HG03565 (cell line): ENCODE data around the gene TFCP2L1.
"Not testable (repeated sequence)": the region's sequence is repeated elsewhere in the genome, so short reads cannot be mapped to it uniquely, and the experiment has no call there.

ENCODE experiments used
- ATAC-seq: cut with Tn5 transposase; IDR thresholded peaks from one replicate; pipeline ENCODE4 v1.9.1; 2021; ENCODE audit warnings: mild to moderate bottlenecking, moderate library complexity; ENCODE audit not compliant: unreplicated experiment

TFCP2L1 gene

DNA sequence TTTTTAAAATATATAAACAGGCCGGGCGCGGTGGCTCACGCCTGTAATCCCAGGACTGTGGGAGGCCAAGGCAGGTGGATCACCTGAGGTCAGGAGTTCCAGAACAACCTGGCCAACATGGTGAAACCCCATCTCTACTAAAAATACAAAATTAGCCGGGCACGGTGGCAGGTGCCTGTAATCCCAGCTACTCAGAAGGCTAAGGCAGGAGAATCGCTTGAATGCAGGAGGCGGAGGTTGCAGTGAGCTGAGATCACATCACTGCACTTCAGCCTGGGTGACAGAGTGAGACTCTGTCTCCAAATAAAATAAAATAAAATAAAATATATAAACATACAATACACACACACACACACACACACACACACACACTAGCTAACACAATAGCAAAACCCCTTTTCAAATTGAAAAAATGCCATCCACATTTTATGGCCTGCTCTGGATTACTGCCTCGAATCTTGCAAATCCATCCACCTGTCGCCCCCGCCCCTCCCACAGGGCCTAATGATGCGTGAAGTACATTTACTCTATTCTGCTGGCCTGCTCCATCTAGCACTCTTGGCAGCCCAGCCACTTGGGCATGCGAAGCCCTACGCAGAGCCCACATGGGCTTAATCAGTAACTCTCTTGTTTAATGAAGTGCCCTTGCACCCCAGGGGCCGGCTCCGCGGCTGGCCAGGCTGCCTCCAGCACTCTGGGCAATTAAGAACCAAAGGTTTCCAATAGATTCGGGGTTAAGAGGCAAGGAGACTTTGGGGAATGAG lies 57.4 kb downstream of the TFCP2L1 start:
- ATAC-seq = not testable (repeated sequence)

DNA sequence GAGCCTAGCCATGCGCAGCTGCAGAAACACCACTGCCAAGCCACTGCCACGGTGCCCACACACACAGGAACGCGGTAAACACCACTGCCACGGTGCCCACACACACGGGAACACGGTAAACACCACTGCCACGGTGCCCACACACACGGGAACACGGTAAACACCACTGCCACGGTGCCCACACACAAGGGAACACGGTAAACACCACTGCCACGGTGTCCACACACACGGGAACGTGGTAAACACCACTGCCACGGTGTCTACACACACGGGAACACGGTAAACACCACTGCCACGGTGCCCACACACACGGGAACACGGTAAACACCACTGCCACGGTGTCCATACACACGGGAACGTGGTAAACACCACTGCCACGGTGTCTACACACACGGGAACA lies 59.3 kb downstream of the TFCP2L1 start:
- not testable (repeated sequence) for ATAC-seq

DNA sequence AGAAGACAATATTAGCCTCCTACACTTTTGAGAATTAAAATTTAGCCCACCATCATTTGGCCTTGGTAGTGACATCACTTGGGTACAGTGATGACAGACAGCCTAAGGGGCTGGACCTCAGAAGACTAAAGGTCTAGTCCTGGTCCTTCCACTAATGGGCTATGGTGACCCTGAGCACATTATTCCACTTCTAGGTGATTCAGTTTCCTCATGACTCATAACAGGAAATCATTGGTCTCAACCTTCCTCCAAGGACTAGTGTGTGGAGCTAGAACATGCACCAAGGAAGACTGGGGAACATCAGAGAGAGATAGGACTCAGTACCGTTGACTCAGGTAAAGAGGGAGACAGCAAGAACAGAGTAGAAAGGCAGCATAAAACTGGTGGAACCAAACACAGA lies 64.0 kb downstream of the TFCP2L1 start:
- ATAC-seq = no peak

DNA sequence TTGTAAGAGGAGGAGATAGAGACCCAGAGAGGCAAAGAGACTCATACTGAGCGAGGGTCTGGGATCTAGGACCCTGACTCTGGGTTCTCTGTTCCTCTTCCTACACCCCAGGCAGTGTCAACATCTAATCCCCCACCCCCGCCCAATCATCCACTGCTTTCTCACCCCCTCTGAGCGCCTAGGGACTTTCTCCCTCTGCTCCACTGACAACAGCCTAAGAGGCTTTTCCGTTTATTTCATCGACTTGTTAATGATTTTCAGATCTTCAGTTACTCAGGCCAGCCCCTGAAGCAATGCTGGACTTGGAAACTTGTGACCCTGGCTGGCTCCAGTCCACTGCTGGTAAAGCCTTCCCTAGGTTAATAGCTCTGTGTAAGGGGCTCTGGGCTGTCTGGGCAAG lies 65.1 kb downstream of the TFCP2L1 start:
- ATAC-seq = no peak

DNA sequence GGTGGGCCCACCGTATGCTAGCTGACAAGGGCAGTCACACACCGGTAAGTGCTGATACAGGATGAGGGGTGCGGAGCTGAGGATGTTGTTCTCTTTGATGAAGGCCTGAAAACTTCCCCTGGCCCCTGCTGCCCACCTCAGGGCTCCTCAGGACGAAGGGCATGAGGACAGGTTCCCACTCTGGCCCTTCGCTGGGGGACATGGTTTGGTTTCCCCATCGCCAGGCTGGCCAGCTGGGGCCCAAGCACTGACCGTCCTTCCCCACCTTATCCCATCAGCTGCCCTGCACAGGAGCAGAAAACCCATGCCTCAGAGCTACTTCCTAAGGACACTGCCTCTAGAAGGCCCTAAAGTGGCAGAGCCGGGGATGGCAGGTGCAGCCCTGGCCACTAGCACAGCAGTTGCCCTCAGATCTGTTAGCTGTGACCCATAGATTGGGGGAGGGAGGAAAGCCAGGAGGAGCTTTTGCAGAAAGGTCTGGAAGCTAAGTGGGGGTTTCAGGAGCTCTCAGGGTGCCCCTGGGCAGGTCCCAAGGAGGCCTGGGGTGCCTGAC lies 66.5 kb downstream of the TFCP2L1 start:
- ATAC-seq = no peak

DNA sequence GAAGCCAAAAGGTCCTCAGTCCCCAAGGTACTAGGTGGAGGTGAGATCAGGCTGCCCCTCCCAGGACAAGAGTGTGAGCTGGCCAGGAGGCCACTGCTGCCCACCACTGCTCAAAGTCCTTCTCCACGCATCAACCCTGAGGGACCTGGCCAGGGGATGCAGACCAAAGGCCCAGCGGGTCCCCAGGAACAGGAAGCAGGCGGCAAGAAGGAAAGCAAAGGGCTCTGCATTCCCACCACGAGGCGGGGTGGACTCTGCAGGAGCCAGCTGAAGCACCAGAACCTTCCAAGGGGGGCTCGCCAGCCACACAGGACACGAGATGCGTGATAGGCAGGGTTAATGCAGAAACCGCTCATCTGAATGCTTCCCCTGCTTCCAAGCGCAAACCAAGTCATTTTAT lies 67.4 kb downstream of the TFCP2L1 start:
- ATAC-seq = no peak

DNA sequence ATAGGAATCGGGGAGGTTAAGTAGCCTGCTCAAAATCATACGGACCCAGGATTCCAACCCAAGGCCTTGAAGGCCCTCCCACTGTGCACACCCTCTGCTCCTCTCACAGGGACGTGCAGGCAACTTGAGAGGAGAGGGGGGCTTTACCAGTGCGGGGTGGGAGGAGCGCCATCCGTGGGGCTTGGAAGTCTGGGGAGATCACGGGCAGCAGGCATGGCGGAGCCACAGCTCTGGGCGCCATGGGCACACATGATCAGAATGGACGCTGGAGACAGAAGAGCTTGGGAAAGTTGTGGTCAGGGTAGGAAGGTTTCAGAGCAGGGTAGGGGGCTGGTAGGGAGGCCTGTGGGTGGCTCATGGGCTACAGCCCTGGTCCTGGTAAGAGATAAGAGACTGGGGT lies 70.7 kb downstream of the TFCP2L1 start:
- ATAC-seq = no peak

DNA sequence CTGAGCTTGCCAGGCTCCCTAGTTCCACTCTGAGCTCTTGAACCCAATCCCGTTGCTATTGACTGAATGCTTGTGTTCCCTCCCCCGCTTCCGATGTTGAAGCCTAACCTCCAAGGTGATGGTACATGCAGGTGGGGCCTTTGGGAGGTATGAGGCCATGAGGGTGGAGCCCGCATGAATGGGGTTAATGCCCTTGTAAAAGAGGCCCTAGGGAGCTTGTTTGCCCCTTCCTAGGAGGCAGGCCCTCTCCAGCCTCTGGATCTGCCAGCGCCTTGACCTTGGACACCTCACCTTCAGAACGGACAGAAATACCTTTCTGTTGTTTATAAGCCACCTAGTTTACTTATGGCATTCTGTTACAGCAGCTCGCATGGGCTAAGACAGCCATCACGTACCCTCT lies 71.6 kb downstream of the TFCP2L1 start:
- ATAC-seq = no peak

DNA sequence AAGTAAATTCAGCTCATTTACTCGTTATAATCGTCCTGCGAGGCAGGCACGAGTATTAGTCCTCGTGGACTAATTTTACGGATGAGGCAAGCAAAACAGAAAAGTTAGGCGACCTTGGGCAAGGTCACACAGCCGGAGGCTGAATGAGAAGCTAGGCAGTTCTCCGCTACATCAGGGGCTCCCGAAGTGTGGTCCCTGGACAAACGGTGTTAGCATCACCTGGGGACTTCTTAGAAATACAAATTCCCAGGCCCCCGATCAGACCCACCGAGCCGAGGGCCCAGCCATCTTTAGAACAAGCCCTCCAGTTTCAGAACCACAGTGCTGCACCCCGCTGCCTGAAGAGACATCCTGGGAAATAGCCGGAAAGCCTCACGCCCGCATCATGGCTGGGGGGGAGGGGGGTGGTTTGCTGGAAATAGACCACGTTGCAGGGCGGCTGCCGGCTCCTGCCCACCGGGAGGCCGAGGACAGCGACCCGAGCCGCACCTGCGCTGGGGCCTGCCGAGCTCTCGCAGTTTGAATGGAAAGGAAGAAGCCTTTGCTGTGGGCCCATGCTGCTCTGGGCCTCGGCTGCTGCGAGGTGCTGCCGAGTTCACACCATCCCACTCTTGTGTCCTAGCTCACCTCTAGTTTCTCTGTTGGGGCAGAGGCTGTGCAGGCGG lies 72.2 kb downstream of the TFCP2L1 start:
- no peak for ATAC-seq

DNA sequence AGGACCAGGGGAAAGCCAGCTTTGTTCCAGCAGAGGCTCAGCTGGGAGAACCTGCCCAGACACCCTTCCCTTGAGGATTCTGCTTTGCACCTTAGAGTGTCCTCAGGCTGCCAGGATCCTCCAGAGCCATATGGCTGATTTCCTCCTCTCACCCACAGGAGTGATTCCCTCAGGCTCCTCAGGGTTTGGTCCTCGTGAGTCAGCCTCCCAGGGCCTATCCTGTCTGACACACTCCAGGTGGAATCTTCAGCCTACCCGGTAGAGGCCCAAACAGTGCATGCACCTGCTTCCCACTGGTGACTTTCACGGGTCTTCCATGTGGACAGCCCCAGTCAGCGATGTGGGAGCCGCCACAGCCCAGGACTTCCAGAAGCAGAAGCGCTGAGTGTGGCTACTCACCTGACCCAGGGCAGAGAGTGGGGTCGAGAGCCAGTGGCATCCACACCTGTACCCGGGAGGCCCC lies 73.3 kb downstream of the TFCP2L1 start:
- no peak for ATAC-seq

DNA sequence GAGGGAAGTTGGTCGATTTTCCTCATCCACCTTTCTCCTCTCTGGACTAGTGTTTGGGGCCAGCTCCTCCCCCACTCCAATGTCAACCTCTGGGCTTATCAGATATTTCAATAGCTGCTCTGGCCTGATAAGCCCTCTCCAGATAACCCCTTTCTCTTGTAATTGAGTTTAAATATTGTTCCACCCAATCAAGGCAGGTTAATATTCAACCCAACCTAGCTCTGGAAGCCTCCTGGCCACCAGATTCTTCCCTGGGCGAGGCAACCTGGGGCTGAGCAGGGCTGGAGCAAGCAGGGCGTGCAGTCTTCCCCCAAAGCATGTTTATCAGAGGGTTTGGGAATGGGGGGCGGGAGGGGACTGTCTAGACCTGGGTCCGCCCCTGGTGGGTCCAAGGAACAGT lies 73.8 kb downstream of the TFCP2L1 start:
- ATAC-seq = no peak

DNA sequence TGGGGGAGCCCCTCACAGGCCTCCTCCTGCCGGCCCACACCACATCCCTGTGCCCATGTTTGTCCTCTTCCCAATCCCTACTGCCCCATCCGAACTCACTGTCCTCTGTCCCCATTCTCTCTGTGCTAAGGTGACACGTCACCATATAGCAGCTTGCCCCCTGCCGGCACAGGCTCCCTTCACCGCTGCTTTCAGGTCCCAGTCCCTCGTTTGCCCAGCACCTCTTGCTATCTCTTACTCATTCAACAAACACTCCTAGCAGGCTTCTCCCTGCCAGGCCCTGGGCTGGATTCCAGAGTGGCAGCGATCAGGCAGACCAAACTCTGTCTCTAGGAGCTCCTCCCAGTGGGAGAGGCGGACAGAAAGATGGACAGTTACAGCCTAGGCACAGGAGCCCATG lies 74.3 kb downstream of the TFCP2L1 start:
- no peak for ATAC-seq

DNA sequence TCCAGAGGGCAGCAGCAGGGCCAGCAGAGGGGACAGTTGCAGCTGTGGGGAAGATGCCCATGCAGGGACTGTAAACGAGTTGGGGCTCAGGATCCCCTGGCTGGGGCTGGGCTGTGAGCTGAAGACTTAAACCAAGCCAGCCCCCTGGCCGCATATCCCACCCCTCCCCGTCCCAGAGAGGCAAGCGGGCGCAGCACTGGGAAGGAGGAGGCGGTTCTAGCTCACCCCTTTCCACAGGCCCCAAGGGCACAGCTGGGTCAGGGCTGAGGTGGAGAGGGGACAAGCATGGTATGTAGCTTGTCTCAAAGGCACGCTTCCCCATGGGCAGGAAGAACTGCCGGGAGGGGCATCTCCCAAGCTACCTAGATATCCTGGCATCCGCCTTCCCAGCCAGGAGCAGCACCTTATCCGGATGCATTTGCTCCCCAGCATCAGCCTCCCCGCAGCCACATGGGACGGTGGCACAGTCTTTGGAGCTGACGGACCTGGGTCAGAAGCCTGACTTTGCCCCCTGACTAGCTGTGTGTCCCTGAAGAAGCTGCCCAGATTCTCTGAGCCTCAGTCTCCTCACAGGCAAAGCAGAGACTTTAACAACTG lies 75.9 kb downstream of the TFCP2L1 start:
- no peak for ATAC-seq

DNA sequence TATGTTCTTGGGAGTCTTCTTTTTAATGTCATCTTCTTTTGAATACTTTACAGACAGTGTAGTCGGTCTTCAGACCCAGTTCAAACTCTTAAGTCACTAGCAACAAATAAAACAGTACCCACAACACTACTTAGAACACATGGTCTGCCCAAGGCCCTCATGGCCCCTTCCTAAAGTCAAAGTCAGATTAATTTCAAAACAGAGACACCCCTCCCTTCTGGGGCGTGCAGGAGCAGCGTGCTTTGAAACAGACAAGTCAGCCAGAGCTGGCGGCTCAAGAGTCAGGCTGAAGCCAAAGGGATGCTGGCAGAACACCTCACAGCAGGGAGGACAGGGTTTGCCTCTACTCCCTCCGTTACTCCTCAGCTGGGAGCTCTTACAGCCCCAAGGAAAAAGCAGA lies 77.5 kb downstream of the TFCP2L1 start:
- no peak for ATAC-seq

DNA sequence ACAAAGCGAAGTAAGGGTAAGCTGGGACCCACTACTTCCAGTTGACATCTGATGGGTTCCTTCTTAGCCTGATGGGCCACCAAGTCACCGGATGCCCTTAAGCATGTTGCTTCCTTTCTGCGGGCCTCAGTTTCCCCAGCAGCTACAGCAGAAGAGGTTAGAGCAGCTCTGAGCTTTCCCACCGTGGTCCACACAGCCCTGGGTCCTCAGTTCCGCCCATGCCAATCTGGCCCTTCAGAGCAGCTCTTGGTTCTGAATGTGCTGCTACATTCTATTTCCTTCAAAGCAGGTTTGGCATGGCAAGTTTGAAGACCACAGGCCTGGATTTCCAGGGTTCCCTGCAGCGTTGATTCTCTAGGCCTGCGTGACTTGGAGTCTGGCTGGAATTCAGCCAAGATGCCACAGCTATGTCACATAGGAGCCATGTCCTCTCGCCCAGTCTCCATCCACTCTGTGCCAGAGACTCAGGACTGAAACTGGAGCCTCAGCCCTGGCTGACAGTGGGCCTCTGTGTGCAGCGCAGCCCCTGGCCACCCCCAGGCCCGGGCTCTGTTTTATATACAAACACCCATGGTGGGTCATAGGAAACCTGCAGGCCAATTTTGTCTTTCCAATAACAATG lies 79.6 kb downstream of the TFCP2L1 start:
- ATAC-seq = no peak

DNA sequence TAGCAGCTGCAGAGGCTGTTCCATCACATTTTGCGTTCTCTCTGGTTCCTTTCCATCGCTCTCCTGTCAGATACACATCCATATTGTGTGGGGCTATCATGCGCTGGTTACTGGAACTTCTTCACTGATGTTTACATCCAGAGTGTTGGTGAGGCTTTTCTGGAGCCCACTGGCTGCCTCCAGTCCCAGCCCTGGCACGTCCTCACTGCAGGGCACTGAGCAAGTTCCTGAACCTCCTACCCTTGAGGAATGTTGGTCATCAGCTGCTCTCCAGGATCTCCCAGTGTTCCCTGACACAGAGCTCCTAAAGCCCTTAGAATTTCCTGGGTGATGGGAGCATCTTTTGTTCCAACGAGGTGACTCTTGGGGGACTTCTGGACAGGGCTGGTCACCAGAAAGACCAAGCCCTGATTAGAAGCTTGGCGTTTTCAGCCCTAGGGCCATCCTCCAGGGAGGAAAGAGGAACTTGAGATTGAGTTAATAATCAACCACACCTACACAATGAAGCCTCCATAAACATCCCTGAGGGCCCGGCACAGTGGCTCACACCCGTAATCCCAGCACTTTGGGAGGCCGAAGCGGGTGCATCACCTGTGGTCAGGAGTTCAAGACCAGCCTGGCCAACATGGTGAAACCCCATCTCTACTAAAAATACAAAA lies 81.3 kb downstream of the TFCP2L1 start:
- ATAC-seq = no peak

DNA sequence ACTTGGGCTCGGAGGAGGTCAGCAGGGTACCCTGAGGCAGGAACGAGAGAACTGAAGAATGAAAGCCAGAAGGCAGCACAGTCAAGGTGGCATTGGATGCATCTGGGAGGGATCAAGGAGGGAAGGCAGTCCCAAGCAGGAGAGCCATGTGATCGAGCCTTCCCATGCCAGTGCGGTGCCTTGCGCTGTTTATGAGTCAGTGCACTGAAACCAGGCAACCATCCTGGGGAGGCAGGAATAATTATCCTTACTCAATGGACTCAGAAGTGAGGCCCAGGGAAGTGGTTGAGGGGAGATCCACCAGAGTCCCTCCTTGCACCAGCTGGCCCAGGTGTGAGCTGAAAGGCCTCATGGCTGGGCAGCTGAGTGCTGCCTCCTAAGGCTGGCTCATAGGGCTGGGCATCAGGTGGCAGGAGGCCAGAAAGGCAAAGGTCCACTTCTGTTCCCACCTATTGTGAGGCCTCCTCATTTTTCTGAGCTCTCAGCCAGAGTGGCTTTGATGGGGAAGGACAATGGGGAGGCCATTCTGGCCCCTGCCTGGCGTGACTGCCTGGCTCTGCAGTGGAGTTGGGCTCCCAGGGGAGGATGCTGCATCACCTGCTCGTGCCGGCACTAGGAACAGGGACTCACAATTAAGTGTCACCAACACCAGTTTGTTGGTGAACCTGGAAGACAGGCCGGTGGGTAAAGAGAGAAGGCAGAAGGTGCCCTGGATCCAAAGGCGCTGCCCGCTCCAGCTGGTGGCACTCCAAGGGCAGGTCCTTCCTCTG lies 82.3 kb downstream of the TFCP2L1 start:
- no peak for ATAC-seq

DNA sequence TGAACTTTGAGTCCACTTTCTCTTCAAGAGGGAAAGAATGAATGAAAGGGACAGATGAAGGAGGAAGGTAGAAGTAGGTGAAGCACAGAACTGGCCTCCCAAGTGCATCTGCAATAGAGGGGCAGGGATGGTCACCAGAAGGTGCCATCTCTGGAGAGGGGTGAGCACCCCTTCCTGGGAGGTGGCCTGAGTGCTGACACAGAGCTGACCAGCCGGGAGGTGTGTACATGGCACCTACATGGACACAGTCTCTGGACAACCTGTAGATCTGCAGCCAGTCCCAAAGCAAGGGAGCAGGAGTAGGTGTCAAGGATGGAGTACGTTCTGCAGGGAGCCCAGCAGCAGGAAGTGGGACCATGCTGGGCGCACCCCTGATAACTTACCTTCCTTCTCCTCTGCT lies 83.2 kb downstream of the TFCP2L1 start:
- ATAC-seq = no peak

DNA sequence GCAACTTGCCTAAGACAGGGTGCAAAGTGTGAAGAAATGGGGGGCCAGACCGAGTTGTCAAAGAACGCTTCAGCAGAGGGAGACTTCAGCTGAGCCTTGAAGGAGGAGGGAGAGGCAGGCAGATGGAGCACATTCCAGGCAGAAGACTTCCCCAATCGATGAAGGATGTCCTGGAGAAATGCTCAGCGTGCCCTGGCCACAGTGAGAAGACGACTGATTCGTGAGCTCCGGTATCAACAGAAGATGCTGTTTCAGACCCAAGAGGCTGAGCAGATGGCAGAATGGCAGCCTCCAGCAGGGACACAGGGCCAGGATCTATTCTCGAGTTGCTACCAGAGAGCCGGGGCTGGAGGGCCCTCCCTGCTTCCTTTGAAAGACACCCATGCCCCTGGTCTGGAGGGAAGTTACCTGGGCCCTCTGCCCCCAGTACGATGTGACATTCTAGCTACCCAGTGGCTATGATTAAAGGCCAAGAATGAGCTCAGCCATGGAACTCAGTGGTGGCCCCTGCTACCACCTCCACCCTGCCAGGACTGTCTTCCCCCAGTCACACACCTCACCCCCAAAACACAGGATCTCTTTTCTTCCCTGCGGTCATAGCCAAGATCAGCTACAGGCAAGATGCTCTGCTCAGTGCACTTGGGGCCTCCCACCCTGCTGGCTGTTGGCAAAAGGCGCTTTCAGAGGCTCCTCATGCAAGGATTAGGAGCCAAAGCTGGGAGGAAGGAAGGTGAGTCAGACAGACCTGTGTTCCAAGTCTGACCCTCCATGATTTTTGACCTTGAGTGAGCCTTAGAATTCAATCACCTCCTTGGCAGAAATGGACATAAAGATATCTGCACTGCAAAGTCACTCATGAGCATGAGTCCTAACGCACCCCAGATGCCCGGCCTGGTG lies 84.3 kb downstream of the TFCP2L1 start:
- ATAC-seq = no peak
